HepG2 (cell line): Measurements from ENCODE around the gene STOML2. TPM values are rescaled to one million over a fixed set of nuclear protein-coding genes. Genes with fewer than 3 reads are reported as not detected.

Experiments
- ATAC-seq: fragments of 200-7000 bp; cut with Tn5 transposase; 3 replicates; pipeline ENCODE4 v1.9.1; 2020; ENCODE audit warnings: mild to moderate bottlenecking, moderate library complexity
- BruUV-seq: library from RNA; stranded (reverse); fragments of 400-500 nt; replicated peaks from 2 replicates; lab custom pipeline; 2021; lab: Mats Ljungman, UMichigan
- CTCF ChIA-PET: fragments of 300-600 bp; formaldehyde crosslinking; extraction: SDS; loops from one replicate; lab custom pipeline; 2021; ENCODE audit warnings: low total read pairs, inconsistent platforms, low intra/inter-chr PET ratio; lab: Yijun Ruan, JAX
- POLR2A ChIA-PET: fragments of 350-600 bp; sonication (Branson Sonifier 250); formaldehyde crosslinking; loops from one replicate; lab custom pipeline; 2020; ENCODE audit warnings: antibody characterized with exemption, inconsistent platforms; lab: Yijun Ruan, JAX
- DNase-seq: peaks from one replicate; pipeline ENCODE4 v3.0.0-alpha.2; 2015; ENCODE audit warnings: low spot score
- FAIRE-seq: peaks from 3 replicates; lab custom pipeline; 2011; peaks lifted over from hg19 to GRCh38; lab: Jason Lieb, UNC
- H2AFZ ChIP-seq: one replicate; pipeline ENCODE4 v1.6.1; 2011; ENCODE audit warnings: low read length, inconsistent platforms
- H3K27ac ChIP-seq: fragments of 300-600 bp; 3 replicates; pipeline ENCODE4 v1.8.0; 2011; ENCODE audit warnings: mixed run types, mild to moderate bottlenecking, mixed read lengths, low read length, inconsistent platforms; ENCODE audit not compliant: insufficient read depth; ENCODE audit errors: extremely low read length
- H3K27me3 ChIP-seq, 2 experiments: fragments of 200-600 bp in 1 of 2; 2 replicates in 1 of 2; 3 replicates in 1 of 2; pipeline versions ENCODE4 v1.6.0 to v1.8.0; 2011; ENCODE audit warnings: low read length in 2 of 2, mild to moderate bottlenecking in 2 of 2, moderate library complexity in 2 of 2, inconsistent platforms in 1 of 2; ENCODE audit not compliant: insufficient read depth in 2 of 2, control insufficient read depth in 1 of 2
- H3K36me3 ChIP-seq, 2 experiments: fragments of 200-600 bp in 1 of 2; replicated peaks in 1 of 2; 2 replicates in 1 of 2; 3 replicates in 1 of 2; pipeline versions ENCODE4 v1.5.1 to v1.8.0; 2011; ENCODE audit warnings: low read length in 2 of 2, inconsistent platforms in 1 of 2; ENCODE audit not compliant: insufficient read depth in 2 of 2, control insufficient read depth in 1 of 2
- H3K4me1 ChIP-seq: 2 replicates; pipeline ENCODE4 v1.5.1; 2012; ENCODE audit warnings: low read length, inconsistent platforms; ENCODE audit not compliant: insufficient read depth
- H3K4me2 ChIP-seq: 2 replicates; pipeline ENCODE4 v1.6.0; 2011; ENCODE audit warnings: low read depth, low read length, inconsistent platforms
- H3K4me3 ChIP-seq, 3 experiments: fragments of 200-600 bp in 1 of 3; sonication (generic), shearing (Covaris generic) in 1 of 3; replicated peaks in 1 of 3; 2 replicates each; pipeline ENCODE4 v1.5.1; 2011 to 2016; ENCODE audit warnings: low read length in 3 of 3, inconsistent platforms in 2 of 3, low read depth in 2 of 3, mild to moderate bottlenecking in 2 of 3, control low read depth in 1 of 3, mixed read lengths in 1 of 3; ENCODE audit not compliant: insufficient read depth in 1 of 3
- H3K79me2 ChIP-seq: one replicate; pipeline ENCODE4 v1.6.1; 2011; ENCODE audit warnings: low read length, inconsistent platforms; ENCODE audit not compliant: insufficient read depth
- H3K9ac ChIP-seq: 2 replicates; pipeline ENCODE4 v1.6.0; 2011; ENCODE audit warnings: mild to moderate bottlenecking, low read depth, low read length, inconsistent platforms; ENCODE audit not compliant: insufficient read depth
- H3K9me3 ChIP-seq: 2 replicates; pipeline ENCODE4 v1.5.1; 2012; ENCODE audit warnings: mild to moderate bottlenecking, low read length
- H4K20me1 ChIP-seq: 2 replicates; pipeline ENCODE4 v1.6.0; 2011; ENCODE audit warnings: inconsistent platforms, mild to moderate bottlenecking, low read length, moderate library complexity; ENCODE audit not compliant: insufficient read depth
- ELF3 ChIP-seq: IDR thresholded peaks from 2 replicates; pipeline ENCODE4 v1.6.1; 2016; ENCODE audit warnings: missing genetic modification reagents, missing compliant biosample characterization
- HINFP ChIP-seq: sonication (generic); formaldehyde crosslinking; IDR thresholded peaks from 2 replicates; pipeline ENCODE4 v1.4.0; 2020; ENCODE audit warnings: low read depth, mild to moderate bottlenecking, missing genetic modification reagents
- JUN ChIP-seq: sonication (generic); formaldehyde crosslinking; IDR thresholded peaks from 2 replicates; pipeline ENCODE4 v1.4.0; 2020; ENCODE audit warnings: mild to moderate bottlenecking, missing genetic modification reagents
- RELA ChIP-seq: sonication (generic); formaldehyde crosslinking; IDR thresholded peaks from 2 replicates; pipeline ENCODE4 v1.4.0; 2020; ENCODE audit warnings: missing genetic modification reagents
- REXO4 ChIP-seq: sonication (generic); formaldehyde crosslinking; IDR thresholded peaks from 2 replicates; pipeline ENCODE4 v1.8.0; 2022; ENCODE audit warnings: missing genetic modification reagents, mild to moderate bottlenecking, borderline replicate concordance
- TFAP4 ChIP-seq: sonication (generic); IDR thresholded peaks from 2 replicates; pipeline ENCODE4 v1.6.1; 2016; ENCODE audit warnings: low read depth, borderline replicate concordance
- ZNF451 ChIP-seq: sonication (generic); formaldehyde crosslinking; IDR thresholded peaks from 2 replicates; pipeline ENCODE4 v1.5.0; 2020; ENCODE audit warnings: mild to moderate bottlenecking, missing genetic modification reagents
- ZNF512 ChIP-seq: sonication (generic); formaldehyde crosslinking; IDR thresholded peaks from 2 replicates; pipeline ENCODE4 v1.4.0; 2020; ENCODE audit warnings: mild to moderate bottlenecking, missing genetic modification reagents
- ZNF800 ChIP-seq: sonication (generic); formaldehyde crosslinking; IDR thresholded peaks from 2 replicates; pipeline ENCODE4 v1.4.0; 2020; ENCODE audit warnings: missing genetic modification reagents
- WGBS: methylation state at CpG from one replicate; pipeline ENCODE4 v1.1.6; 2017; ENCODE audit warnings: low lambda C conversion rate; 5-methylcytosine and 5-hydroxymethylcytosine counted together
- in situ Hi-C: cut with HindIII; loops from 2 replicates; pipeline ENCODE4 v1.10.0; 2017; ENCODE audit warnings: low pct_unique_long_range_greater_than_20kb; ENCODE audit not compliant: extremely low pct_ligation_motif_present
- intact Hi-C: fragments of 100-400 bp; cut with micrococcal nuclease; formaldehyde crosslinking; loops from one replicate; pipeline ENCODE4 v1.10.0; 2022; ENCODE audit not compliant: unreplicated experiment
- polyA plus RNA-seq, 8 experiments: library from polyadenylated mRNA; depleted of rRNA in 3 of 8; stranded (reverse) in 7 of 8; unstranded in 1 of 8; fragments of >200 nt; fragmentation: Illumina TruSeq in 4 of 8; extraction: Trizol in 4 of 8; gene quantifications; 2 replicates each; pipeline versions ENCODE4 v1.2.1 to v1.2.3, GENCODE V29; 2011 to 2016; ENCODE audit warnings: low read depth in 4 of 8, missing spikeins in 1 of 8, mixed read lengths in 1 of 8; ENCODE audit not compliant: insufficient read depth in 1 of 8
- total RNA-seq, 5 experiments: library from RNA; depleted of rRNA; stranded (reverse); fragments of >200 nt; fragmentation: Illumina TruSeq; extraction: Trizol; gene quantifications; 2 replicates each; pipeline ENCODE4 v1.2.3, GENCODE V29; 2016; ENCODE audit warnings: low read depth in 1 of 5
- TF ChIP-seq, protein P1 (sequence below): sonication (generic); formaldehyde crosslinking; IDR thresholded peaks from 2 replicates; pipeline ENCODE4 v1.4.0; 2020; ENCODE audit warnings: mild to moderate bottlenecking, missing genetic modification reagents

STOML2 gene
- total and polyA plus RNA-seq, 2 of the 13 experiments (the other 11 are each of a cell fraction or from before 2014, with no cell fraction given): 245 to 250 TPM

- TF ChIP-seq JUN (CRISPR knock-in tag): no peak
Observed at GRCh38 chr9:35072461-35073278, 30.3 kb downstream of the STOML2 start, which contains the start of gene VCP (continued).

GRCh38 chr9:35071814-35072460 is 31.0 kb downstream of the STOML2 start:
- H3K79me2 ChIP-seq: peaks cover 49% of the 10 kb centered on the region
- WGBS: no CpG with 5 or more reads among the region's 79 CpGs
- TF ChIP-seq, protein P1, sequence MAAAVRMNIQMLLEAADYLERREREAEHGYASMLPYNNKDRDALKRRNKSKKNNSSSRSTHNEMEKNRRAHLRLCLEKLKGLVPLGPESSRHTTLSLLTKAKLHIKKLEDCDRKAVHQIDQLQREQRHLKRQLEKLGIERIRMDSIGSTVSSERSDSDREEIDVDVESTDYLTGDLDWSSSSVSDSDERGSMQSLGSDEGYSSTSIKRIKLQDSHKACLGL (CRISPR knock-in tag): peak; percentile 82
- no peak for TF ChIP-seq ZNF512 (CRISPR knock-in tag)
- peak; percentile 65; the same call in 1 of the 2 replicates for TF ChIP-seq TFAP4
- no peak for TF ChIP-seq ZNF800
- TF ChIP-seq HINFP (CRISPR knock-in tag): 0 out of 2 replicates have a peak, but pooled peaks have one; percentile 24
- peak; percentile 78; the same call in 1 of the 2 replicates for TF ChIP-seq REXO4 (CRISPR knock-in tag)
- no peak for TF ChIP-seq RELA (CRISPR knock-in tag)
- 0 out of 2 replicates have a peak, but pooled peaks have one; percentile 3 for TF ChIP-seq ZNF451 (CRISPR knock-in tag)
- TF ChIP-seq ELF3 (CRISPR knock-in tag): no peak; the same call in 1 of the 2 replicates

More at GRCh38 chr9:35071814-35072460, 31.0 kb downstream of the STOML2 start:
- FAIRE-seq (no peak), DNase-seq (peak; percentile 85), ATAC-seq (peak; percentile 89)
- in situ Hi-C loops: no loop called here
- peaks cover 41% of the 10 kb centered on the region for H4K20me1 ChIP-seq
- ChIA-PET CTCF (interaction anchor here (2.1 kb wide), 1 partner anchor 24 kb away, joined by 9 read pairs; the partner anchor contains the start of gene PIGO), POLR2A (interaction anchor here (0.8 to 3.2 kb wide), 23 partner anchors 8 to 892 kb away, joined by 3 to 23 read pairs (median 7); partner anchors contain the start of genes ATOSB, CREB3, FANCG and PIGO)
- H3K9me3 ChIP-seq: no peaks in the 10 kb centered on the region
- H2AFZ ChIP-seq: no peak overlapping the region
- H3K4me2 ChIP-seq: peak overlapping the region; percentile 85
- no TSS peak for BruUV-seq
- peaks cover 37% of the 10 kb centered on the region for H3K4me1 ChIP-seq
- H3K36me3 ChIP-seq: peaks cover 16 to 41% of the 10 kb centered on the region in 2 experiments
- peak overlapping the region; percentile 100 for H3K27ac ChIP-seq
- peak overlapping the region; percentile 100 for H3K9ac ChIP-seq
- intact Hi-C loops: loop anchor here (1.0 kb wide), 1 partner anchor 24 kb away; the partner anchor contains the start of gene PIGO
- peak overlapping the region; percentile 92 to 99 (median 93) for H3K4me3 ChIP-seq
- no peaks in the 10 kb centered on the region; a peak in 1 of 5 replicates for H3K27me3 ChIP-seq
